HepG2 (cell line): Measurements from ENCODE around the gene CABP2. TPM values are rescaled to one million over a fixed set of nuclear protein-coding genes. Genes with fewer than 3 reads are reported as not detected.

ENCODE experiments used
- AKAP8 ChIP-seq: sonication (generic); formaldehyde crosslinking; IDR thresholded peaks from 2 replicates; pipeline ENCODE4 v1.5.1; 2020; ENCODE audit warnings: mild to moderate bottlenecking, missing genetic modification reagents
- DR1 ChIP-seq: sonication (generic); formaldehyde crosslinking; IDR thresholded peaks from 2 replicates; pipeline ENCODE4 v1.8.0; 2021; ENCODE audit warnings: mild to moderate bottlenecking, missing genetic modification reagents, inconsistent platforms
- NFE2 ChIP-seq: sonication (generic); formaldehyde crosslinking; IDR thresholded peaks from 2 replicates; pipeline ENCODE4 v1.4.0; 2020; ENCODE audit warnings: missing genetic modification reagents
- NR1H2 ChIP-seq: sonication (generic); formaldehyde crosslinking; IDR thresholded peaks from 2 replicates; pipeline ENCODE4 v1.8.1; 2022; ENCODE audit warnings: low read depth, missing genetic modification reagents, borderline replicate concordance
- PCBP1 ChIP-seq: fragments of 200-400 bp; formaldehyde crosslinking; IDR thresholded peaks from 2 replicates; pipeline ENCODE4 v1.6.1; 2017; ENCODE audit warnings: mild to moderate bottlenecking, low read depth, low read length, borderline replicate concordance
- SMAD9 ChIP-seq: sonication (generic); formaldehyde crosslinking; IDR thresholded peaks from 2 replicates; pipeline ENCODE4 v1.5.1; 2020; ENCODE audit warnings: mild to moderate bottlenecking, missing genetic modification reagents
- SRF ChIP-seq: IDR thresholded peaks from 2 replicates; pipeline ENCODE4 v1.6.1; 2011; ENCODE audit warnings: mild to moderate bottlenecking, low read depth, low read length, moderate library complexity
- XRCC5 ChIP-seq: fragments of 200-400 bp; formaldehyde crosslinking; optimal IDR thresholded peaks from 2 replicates; pipeline ENCODE3; 2017; ENCODE audit warnings: mild to moderate bottlenecking, low read length
- ZFP36 ChIP-seq: fragments of 150-350 bp; IDR thresholded peaks from 2 replicates; pipeline ENCODE4 v1.6.1; 2018; ENCODE audit warnings: borderline replicate concordance, low read length, low read depth; ENCODE audit not compliant: partially characterized antibody
- ZNF20 ChIP-seq: sonication (generic); formaldehyde crosslinking; IDR thresholded peaks from 2 replicates; pipeline ENCODE4 v1.4.0; 2020; ENCODE audit warnings: mild to moderate bottlenecking, moderate library complexity, missing genetic modification reagents
- ZNF296 ChIP-seq: sonication (generic); formaldehyde crosslinking; conservative IDR thresholded peaks from 2 replicates; pipeline ENCODE4 v1.5.0; 2020; ENCODE audit warnings: mild to moderate bottlenecking, missing genetic modification reagents
- ZNF678 ChIP-seq: sonication (generic); formaldehyde crosslinking; IDR thresholded peaks from 2 replicates; pipeline ENCODE4 v1.4.0; 2020; ENCODE audit warnings: mild to moderate bottlenecking, missing genetic modification reagents
- ZSCAN29 ChIP-seq: sonication (generic); formaldehyde crosslinking; conservative IDR thresholded peaks from 2 replicates; pipeline ENCODE4 v1.4.0; 2020; ENCODE audit warnings: mild to moderate bottlenecking, missing genetic modification reagents
- polyA plus RNA-seq, 8 experiments: library from polyadenylated mRNA; depleted of rRNA in 3 of 8; stranded (reverse) in 7 of 8; unstranded in 1 of 8; fragments of >200 nt; fragmentation: Illumina TruSeq in 4 of 8; extraction: Trizol in 4 of 8; gene quantifications; 2 replicates each; pipeline versions ENCODE4 v1.2.1 to v1.2.3, GENCODE V29; 2011 to 2016; ENCODE audit warnings: low read depth in 4 of 8, missing spikeins in 1 of 8, mixed read lengths in 1 of 8; ENCODE audit not compliant: insufficient read depth in 1 of 8
- total RNA-seq, 5 experiments: library from RNA; depleted of rRNA; stranded (reverse); fragments of >200 nt; fragmentation: Illumina TruSeq; extraction: Trizol; gene quantifications; 2 replicates each; pipeline ENCODE4 v1.2.3, GENCODE V29; 2016; ENCODE audit warnings: low read depth in 1 of 5
- TF ChIP-seq, protein P1 (sequence below): sonication (generic); formaldehyde crosslinking; IDR thresholded peaks from 2 replicates; pipeline ENCODE4 v1.4.0; 2020; ENCODE audit warnings: low read depth, mild to moderate bottlenecking, missing genetic modification reagents
- TF ChIP-seq, protein P2 (sequence below): sonication (generic); formaldehyde crosslinking; IDR thresholded peaks from 2 replicates; pipeline ENCODE4 v1.8.0; 2022; ENCODE audit warnings: low read depth, missing genetic modification reagents
- TF ChIP-seq, protein P3 (sequence below): sonication (generic); formaldehyde crosslinking; IDR thresholded peaks from 2 replicates; pipeline ENCODE4 v1.5.1; 2020; ENCODE audit warnings: missing genetic modification reagents, mild to moderate bottlenecking, borderline replicate concordance
- TF ChIP-seq, protein P4 (sequence below): sonication (generic); formaldehyde crosslinking; IDR thresholded peaks from 2 replicates; pipeline ENCODE4 v1.5.1; 2020; ENCODE audit warnings: mild to moderate bottlenecking, moderate library complexity, missing genetic modification reagents
- TF ChIP-seq, protein P5 (sequence below): sonication (generic); formaldehyde crosslinking; IDR thresholded peaks from 2 replicates; pipeline ENCODE4 v1.5.1; 2020; ENCODE audit warnings: mild to moderate bottlenecking, missing genetic modification reagents, borderline replicate concordance

Gene CABP2
- total and polyA plus RNA-seq, 2 of the 13 experiments (the other 11 are each of a cell fraction or from before 2014, with no cell fraction given): not detected

DNA sequence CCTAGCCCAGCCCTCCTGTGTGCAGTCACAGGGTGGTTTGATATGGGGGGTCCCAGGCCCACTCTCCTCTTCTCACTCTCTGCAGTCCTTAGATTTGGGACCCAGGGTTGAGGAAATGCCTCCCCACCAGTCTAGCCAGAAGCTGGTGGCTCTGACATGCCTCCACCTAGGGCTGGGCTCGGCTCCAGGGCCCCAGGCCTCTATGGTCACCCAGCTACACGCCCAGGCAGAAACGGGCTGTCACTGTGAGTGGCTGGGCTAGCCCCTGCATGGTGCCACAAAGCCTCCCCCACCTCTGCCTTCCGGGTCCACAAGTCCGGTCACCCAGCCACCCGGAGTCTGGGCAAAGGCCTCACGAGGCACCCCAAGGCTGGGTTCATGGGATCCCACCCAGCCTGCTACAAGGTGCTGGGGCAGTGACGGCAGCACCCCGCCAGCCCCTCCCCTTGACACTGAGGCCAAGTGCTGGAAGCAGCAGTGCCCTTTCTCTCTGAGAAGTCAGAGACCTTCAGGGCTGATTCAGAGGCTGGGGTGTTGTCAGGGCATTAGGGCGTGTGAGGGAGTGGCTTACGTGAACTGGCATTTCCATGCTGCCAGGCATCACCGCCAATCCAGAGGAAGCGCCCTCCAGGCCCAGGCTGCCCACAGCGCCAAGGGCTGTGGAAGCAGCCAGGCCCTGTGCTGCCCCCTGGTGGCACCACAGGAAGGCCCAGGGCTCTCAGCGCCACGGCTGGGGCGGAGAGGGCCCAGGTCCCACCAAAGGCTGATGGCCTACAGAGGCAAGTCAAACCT, 17.4 kb downstream of the CABP2 start (continued):
- TF ChIP-seq NR1H2 (CRISPR knock-in tag) (no peak), ZNF678 (CRISPR knock-in tag) (no peak; the same call in 1 of the 2 replicates), ZNF296 (no peak), SRF (no peak), XRCC5 (peak; percentile 61), DR1 (CRISPR knock-in tag) (no peak), ZNF20 (CRISPR knock-in tag) (no peak), AKAP8 (CRISPR knock-in tag) (0 out of 2 replicates have a peak, but pooled peaks have one; percentile 53), NFE2 (no peak), ZSCAN29 (CRISPR knock-in tag) (0 out of 2 replicates have a peak, but pooled peaks have one; percentile 31), ZFP36 (no peak), SMAD9 (CRISPR knock-in tag) (peak; percentile 41; the same call in 1 of the 2 replicates), PCBP1 (no peak)
- TF ChIP-seq, protein P1, sequence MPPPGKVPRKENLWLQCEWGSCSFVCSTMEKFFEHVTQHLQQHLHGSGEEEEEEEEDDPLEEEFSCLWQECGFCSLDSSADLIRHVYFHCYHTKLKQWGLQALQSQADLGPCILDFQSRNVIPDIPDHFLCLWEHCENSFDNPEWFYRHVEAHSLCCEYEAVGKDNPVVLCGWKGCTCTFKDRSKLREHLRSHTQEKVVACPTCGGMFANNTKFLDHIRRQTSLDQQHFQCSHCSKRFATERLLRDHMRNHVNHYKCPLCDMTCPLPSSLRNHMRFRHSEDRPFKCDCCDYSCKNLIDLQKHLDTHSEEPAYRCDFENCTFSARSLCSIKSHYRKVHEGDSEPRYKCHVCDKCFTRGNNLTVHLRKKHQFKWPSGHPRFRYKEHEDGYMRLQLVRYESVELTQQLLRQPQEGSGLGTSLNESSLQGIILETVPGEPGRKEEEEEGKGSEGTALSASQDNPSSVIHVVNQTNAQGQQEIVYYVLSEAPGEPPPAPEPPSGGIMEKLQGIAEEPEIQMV: no peak
- TF ChIP-seq, protein P2, sequence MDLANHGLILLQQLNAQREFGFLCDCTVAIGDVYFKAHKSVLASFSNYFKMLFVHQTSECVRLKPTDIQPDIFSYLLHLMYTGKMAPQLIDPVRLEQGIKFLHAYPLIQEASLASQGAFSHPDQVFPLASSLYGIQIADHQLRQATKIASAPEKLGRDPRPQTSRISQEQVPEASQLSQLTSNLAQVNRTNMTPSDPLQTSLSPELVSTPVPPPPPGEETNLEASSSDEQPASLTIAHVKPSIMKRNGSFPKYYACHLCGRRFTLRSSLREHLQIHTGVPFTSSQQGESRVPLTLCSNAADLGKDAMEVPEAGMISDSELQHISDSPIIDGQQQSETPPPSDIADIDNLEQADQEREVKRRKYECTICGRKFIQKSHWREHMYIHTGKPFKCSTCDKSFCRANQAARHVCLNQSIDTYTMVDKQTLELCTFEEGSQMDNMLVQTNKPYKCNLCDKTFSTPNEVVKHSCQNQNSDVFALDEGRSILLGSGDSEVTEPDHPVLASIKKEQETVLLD: no peak
- TF ChIP-seq, protein P3, sequence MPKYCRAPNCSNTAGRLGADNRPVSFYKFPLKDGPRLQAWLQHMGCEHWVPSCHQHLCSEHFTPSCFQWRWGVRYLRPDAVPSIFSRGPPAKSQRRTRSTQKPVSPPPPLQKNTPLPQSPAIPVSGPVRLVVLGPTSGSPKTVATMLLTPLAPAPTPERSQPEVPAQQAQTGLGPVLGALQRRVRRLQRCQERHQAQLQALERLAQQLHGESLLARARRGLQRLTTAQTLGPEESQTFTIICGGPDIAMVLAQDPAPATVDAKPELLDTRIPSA (CRISPR knock-in tag): no peak
- TF ChIP-seq, protein P4, sequence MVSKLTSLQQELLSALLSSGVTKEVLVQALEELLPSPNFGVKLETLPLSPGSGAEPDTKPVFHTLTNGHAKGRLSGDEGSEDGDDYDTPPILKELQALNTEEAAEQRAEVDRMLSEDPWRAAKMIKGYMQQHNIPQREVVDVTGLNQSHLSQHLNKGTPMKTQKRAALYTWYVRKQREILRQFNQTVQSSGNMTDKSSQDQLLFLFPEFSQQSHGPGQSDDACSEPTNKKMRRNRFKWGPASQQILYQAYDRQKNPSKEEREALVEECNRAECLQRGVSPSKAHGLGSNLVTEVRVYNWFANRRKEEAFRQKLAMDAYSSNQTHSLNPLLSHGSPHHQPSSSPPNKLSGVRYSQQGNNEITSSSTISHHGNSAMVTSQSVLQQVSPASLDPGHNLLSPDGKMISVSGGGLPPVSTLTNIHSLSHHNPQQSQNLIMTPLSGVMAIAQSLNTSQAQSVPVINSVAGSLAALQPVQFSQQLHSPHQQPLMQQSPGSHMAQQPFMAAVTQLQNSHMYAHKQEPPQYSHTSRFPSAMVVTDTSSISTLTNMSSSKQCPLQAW (CRISPR knock-in tag): peak; percentile 71
- TF ChIP-seq, protein P5, sequence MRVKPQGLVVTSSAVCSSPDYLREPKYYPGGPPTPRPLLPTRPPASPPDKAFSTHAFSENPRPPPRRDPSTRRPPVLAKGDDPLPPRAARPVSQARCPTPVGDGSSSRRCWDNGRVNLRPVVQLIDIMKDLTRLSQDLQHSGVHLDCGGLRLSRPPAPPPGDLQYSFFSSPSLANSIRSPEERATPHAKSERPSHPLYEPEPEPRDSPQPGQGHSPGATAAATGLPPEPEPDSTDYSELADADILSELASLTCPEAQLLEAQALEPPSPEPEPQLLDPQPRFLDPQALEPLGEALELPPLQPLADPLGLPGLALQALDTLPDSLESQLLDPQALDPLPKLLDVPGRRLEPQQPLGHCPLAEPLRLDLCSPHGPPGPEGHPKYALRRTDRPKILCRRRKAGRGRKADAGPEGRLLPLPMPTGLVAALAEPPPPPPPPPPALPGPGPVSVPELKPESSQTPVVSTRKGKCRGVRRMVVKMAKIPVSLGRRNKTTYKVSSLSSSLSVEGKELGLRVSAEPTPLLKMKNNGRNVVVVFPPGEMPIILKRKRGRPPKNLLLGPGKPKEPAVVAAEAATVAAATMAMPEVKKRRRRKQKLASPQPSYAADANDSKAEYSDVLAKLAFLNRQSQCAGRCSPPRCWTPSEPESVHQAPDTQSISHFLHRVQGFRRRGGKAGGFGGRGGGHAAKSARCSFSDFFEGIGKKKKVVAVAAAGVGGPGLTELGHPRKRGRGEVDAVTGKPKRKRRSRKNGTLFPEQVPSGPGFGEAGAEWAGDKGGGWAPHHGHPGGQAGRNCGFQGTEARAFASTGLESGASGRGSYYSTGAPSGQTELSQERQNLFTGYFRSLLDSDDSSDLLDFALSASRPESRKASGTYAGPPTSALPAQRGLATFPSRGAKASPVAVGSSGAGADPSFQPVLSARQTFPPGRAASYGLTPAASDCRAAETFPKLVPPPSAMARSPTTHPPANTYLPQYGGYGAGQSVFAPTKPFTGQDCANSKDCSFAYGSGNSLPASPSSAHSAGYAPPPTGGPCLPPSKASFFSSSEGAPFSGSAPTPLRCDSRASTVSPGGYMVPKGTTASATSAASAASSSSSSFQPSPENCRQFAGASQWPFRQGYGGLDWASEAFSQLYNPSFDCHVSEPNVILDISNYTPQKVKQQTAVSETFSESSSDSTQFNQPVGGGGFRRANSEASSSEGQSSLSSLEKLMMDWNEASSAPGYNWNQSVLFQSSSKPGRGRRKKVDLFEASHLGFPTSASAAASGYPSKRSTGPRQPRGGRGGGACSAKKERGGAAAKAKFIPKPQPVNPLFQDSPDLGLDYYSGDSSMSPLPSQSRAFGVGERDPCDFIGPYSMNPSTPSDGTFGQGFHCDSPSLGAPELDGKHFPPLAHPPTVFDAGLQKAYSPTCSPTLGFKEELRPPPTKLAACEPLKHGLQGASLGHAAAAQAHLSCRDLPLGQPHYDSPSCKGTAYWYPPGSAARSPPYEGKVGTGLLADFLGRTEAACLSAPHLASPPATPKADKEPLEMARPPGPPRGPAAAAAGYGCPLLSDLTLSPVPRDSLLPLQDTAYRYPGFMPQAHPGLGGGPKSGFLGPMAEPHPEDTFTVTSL (CRISPR knock-in tag): no peak
